ENCODE data around the gene NFATC2.

Gene NFATC2

GRCh38 chr20:51542571-51543421, at the start of gene NFATC2:
Gene NFATC2, minus strand, starts transcription at chr20:51542719. Its CDS starts 220 bp downstream, at chr20:51542499.
- intact Hi-C loops (cut with DNase I) = no loop called here
- DNase-seq = peak in 7 of 42 donors; percentile 22 to 56 (median 36)

GRCh38 chr20:51591871-51592270, 49.4 kb upstream of the NFATC2 start:
- intact Hi-C loops (cut with DNase I) = loop anchor here (10.0 kb wide), 1 partner anchor 217 kb away; no protein-coding TSS in a partner anchor

GRCh38 chr20:51588762-51589161, 46.2 kb upstream of the NFATC2 start:
- no peak for DNase-seq

More at GRCh38 chr20:51591871-51592270, 49.4 kb upstream of the NFATC2 start:
- DNase-seq = no peak

DNA sequence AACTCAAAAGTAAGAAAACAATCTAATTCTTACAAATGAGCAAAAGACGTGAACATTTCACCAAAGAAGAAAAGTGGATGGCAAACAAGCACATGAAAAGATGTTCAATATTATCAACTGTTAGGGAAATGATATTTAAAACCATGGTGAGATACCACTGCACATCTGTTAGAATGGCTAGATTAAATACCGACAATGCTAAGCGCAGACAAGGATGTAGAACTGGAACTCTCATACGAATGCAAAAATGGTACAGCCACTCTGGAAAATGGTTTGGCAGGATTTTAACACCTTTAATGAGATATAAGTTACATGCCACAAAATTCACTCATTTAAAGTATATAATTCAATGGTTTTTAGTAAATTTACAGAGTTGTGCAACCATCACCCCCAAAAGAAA, 44.6 kb upstream of the NFATC2 start:
- intact Hi-C loops (cut with DNase I) = no loop called here
- DNase-seq = no peak

More at GRCh38 chr20:51588762-51589161, 46.2 kb upstream of the NFATC2 start:
- intact Hi-C loops (cut with DNase I) = no loop called here

- intact Hi-C loops (cut with DNase I) = no loop called here
- DNase-seq = peak in 1 of 42 donors; percentile 38
Observed at GRCh38 chr20:51586005-51586440, 43.5 kb upstream of the NFATC2 start.

DNA sequence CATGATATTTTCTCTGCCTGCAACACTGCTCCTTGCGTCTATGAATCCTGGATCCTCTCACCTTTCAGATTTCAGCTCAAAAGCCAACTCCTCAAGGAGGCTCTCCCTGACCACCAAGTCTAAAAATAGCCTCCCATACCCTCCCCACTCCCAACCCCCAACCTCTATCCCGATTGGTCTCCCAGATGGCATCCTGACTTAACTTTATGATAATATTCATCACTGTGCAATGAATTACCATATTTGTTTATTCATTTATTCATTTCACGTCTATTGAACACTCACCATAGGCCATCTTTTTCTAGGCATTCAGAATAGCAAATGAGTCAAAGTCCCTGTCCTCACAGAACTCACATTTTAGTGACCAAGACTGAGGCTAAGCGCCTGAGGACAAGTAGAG, 42.6 kb upstream of the NFATC2 start:
- intact Hi-C loops (cut with DNase I) = no loop called here
- DNase-seq = no peak

DNA sequence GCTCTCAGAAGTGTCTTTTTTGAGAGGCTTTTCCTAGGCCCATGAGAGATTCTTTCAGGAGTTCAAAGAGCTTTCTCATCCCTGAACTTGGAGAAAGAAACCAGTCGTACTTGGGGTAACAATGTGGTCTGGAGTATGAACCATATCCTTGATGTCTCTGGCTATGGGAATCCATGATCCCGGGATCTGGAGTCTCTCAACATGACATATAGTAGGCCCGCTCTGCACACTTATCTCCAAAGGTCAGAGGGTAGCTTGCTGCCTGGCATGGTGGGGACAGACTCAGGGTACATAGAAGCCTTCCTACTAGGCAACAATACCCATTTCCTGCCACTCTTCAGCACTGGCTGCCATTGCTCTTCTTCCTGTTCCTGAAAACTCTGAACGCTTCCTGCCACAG, 42.2 kb upstream of the NFATC2 start:
- intact Hi-C loops (cut with DNase I) = no loop called here
- no peak for DNase-seq

DNA sequence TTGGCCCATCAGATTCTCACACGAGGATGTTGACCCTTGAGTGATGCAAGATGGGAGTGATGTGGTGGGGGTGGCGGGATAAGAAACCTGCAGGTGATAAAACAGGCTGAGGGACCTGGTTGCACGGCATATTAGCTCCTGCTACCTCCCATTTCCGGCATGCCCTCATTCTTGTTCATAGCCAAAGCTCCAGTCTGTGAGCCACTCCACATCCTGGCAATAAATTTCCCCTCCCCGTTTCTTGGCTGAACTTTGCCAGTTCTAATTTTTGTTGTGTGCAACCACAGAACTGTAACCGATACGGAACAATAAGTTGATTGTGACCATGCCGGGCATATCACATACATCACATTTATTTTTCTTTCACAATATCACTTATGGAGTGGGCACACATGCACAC, 41.6 kb upstream of the NFATC2 start:
- intact Hi-C loops (cut with DNase I) = no loop called here
- DNase-seq = no peak

DNA sequence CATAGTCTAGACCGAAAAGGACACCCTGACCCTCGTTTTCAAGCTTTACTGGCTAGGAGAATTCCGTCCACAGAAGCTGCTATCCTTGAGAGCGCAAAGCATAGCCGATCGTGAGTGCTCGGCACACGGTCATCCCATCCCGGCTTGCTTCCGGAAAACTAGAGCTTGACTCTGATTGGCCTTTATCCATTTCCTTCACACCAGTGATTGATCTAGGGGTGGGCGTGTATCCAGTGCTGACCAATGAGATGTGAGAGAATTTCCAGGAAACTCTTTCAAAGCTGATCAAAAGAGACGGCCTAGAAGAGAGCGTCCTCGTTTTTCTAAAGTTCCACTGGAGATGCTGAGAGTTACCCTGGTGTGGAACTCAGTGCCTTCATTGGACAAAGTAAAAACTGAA, 41.0 kb upstream of the NFATC2 start:
- intact Hi-C loops (cut with DNase I) = no loop called here
- no peak for DNase-seq

DNA sequence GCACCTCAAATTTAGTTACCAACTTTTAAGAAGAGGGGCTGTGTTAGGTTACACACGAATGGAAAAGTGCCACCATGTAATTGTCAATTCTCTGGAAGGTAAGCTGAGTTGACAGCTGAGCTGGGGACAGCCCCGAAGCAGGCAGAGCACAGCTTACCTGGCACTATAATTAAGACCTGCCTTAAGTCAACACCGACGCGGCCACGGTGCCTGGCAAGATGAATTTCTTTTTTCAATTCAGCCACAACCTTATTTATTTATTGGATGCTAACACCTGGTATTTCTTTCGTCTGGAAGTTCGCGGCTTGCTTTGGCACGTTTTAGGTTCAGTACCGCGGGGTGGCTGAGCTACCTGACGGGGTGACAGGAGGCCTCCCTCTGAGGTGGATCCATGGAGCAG, 40.6 kb upstream of the NFATC2 start:
- intact Hi-C loops (cut with DNase I) = no loop called here
- DNase-seq = no peak

DNA sequence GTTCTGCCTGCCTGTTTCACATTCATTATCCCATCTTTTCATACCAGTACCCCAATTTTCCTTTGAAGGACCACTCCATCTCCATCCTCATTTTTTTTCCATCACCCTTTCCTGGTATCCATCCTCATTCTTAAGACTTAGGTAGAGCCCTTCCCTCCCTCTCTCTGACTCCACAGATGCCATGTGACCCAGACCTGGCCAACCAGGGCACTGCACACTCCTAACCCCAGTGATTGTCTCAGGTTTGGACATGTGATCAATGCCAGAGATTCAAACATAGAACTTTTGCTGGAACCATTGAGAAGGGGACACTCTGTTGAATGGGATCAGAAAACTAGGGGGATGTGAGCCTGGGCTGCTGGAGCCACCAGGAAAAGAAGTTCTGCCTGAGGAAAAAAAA, 39.1 kb upstream of the NFATC2 start:
- intact Hi-C loops (cut with DNase I) = no loop called here
- no peak for DNase-seq

GRCh38 chr20:51579137-51579536, 36.6 kb upstream of the NFATC2 start:
- no peak for DNase-seq
- intact Hi-C loops (cut with DNase I) = no loop called here

GRCh38 chr20:51578145-51578459, 35.6 kb upstream of the NFATC2 start:
- intact Hi-C loops (cut with DNase I) = no loop called here
- no peak for DNase-seq

DNA sequence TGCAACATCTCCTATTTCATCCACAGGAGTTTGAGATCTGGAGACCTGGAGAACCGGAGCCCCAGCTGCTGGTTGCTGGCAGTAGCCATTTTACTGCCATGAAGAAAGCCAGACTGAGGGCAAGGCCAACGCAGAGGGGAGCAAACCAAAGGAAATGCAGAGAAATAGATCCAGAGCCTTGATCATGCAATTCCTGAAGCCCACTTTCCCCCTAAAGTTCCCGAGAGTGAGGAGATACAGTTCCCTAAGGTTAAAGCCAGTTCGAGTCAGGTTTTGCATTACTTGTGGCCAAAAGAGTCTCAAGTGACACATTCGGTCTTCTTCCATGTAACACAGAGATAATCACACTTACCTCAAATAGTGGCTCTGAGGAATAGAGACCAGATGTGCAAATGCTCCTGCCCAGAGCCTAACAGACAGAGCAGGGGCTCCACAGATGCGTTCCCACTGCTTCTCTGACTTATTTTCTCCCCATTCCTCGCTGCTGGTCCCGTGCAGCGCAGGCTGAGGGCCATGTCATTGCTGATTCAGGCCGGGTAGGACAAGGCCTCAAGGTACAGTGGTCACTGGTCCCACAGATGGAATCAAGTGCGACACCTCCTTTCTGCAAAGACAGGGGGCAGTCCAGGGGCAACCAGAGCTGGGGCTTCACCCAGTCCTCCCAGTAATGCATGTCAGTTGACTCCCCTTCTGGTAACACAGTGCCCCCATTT, 35.1 kb upstream of the NFATC2 start:
- intact Hi-C loops (cut with DNase I) = no loop called here
- no peak for DNase-seq

GRCh38 chr20:51575486-51575885, 33.0 kb upstream of the NFATC2 start:
- intact Hi-C loops (cut with DNase I) = no loop called here
- DNase-seq = no peak

- intact Hi-C loops (cut with DNase I) = no loop called here
- no peak for DNase-seq
Observed at GRCh38 chr20:51574248-51575033, 31.9 kb upstream of the NFATC2 start.

DNA sequence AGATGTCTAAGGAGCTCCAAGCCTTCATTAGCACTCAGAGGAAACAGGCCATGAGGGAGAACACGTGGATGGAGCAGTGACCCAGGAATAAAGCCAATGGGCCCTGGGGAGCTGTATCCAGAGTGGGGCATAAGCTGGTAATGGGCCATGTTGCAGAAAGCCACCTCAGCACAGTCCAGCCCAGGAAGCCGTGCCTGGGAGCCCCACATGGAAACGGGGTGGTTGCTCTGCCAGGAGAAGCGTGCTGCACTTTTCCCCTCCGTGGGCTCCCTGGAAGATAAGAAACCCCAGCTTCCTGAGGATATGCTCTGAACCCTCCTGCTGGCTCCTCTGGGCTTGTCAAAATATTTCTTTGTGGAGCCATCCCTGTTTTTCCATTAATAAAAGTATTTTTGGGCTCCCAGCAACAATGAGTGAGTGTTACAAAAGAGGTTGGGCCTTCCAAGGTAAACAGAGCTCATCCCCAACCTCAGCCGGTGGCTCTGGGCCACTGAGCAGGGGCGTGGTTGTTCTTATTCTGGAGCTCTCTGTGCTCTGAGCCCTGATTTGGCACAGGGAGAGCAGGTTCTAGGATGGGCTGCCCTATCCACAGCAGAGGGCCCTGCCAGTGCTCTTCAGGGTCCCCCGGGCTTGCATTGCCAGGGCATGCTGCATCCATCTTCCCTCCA, 31.2 kb upstream of the NFATC2 start:
- intact Hi-C loops (cut with DNase I) = no loop called here
- no peak for DNase-seq

- DNase-seq = no peak
Observed at GRCh38 chr20:51571460-51571794, 28.9 kb upstream of the NFATC2 start.

GRCh38 chr20:51570739-51571459, 28.4 kb upstream of the NFATC2 start:
- intact Hi-C loops (cut with DNase I) = no loop called here

More at GRCh38 chr20:51571460-51571794, 28.9 kb upstream of the NFATC2 start:
- intact Hi-C loops (cut with DNase I) = no loop called here

More at GRCh38 chr20:51570739-51571459, 28.4 kb upstream of the NFATC2 start:
- peak in 12 of 42 donors; percentile 20 to 64 (median 30) for DNase-seq
